Omental fat pad (tissue), 4 donors: ENCODE results near the gene ZNF662. TPM values are rescaled to one million over a fixed set of nuclear protein-coding genes. Genes with fewer than 3 reads are reported as not detected.

Experiments
- ATAC-seq: fragments of 150-250 bp; one replicate; pipeline ENCODE4 v1.9.1; 2016; ENCODE audit warnings: mild to moderate bottlenecking, moderate library complexity; ENCODE audit not compliant: low FRiP score
- DNase-seq: peaks from one replicate; pipeline ENCODE4 v3.0.0-alpha.2; 2019; ENCODE audit warnings: low spot score
- CTCF ChIP-seq, 3 donors: fragments of 450-650 bp; IDR thresholded peaks; one replicate each; pipeline ENCODE4 v1.5.1; 2016 to 2017; ENCODE audit warnings: antibody characterized with exemption in 3 of 3, mild to moderate bottlenecking in 3 of 3, moderate library complexity in 2 of 3
- total RNA-seq, 4 donors: library from RNA; depleted of rRNA; stranded (reverse); fragments of >200 nt; gene quantifications; one replicate each; pipeline ENCODE4 v1.1.0, GENCODE V29; 2016

The ZNF662 gene
- total RNA-seq, 4 donors from 2014 or later, result 3.3 to 9.9 (median 4.3) TPM

- no peak for ATAC-seq
- TF ChIP-seq CTCF (IDR thresholded peaks at IDR 0.05), result no peak
Measured at GRCh38 chr3:42960282-42960681, 54.3 kb downstream of the ZNF662 start.

DNA sequence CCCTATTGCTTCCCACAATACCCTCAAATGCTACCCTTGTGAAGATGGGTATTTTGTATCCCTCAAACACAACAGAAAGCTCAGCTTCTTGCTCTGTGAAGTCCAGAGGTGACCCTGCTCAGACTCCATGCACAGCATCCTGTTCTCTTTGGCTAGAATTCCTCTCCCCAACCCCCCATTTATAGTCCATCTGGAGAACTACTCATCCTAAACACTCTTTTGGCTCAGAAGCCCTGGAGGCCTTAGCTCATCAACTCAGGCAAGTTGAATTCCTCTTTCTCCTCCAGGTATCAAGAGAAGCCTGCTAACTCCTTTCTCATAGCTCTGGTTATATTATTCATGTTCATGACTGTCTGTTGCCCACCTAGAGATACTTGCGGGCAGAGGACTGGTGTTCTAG lies 54.8 kb downstream of the ZNF662 start:
- TF ChIP-seq CTCF (IDR thresholded peaks at IDR 0.05), result no peak
- DNase-seq (no peak), ATAC-seq (no peak)

More at GRCh38 chr3:42960282-42960681, 54.3 kb downstream of the ZNF662 start:
- DNase-seq, result no peak

- ATAC-seq, result peak; percentile 66
- peak in 1 of 3 donors; percentile 23 for TF ChIP-seq CTCF (IDR thresholded peaks at IDR 0.05)
- DNase-seq, result no peak
Measured at GRCh38 chr3:42961633-42962032, 55.7 kb downstream of the ZNF662 start.

- ATAC-seq (no peak), DNase-seq (no peak)
- TF ChIP-seq CTCF (IDR thresholded peaks at IDR 0.05), result no peak
Measured at GRCh38 chr3:42963269-42963668, 57.3 kb downstream of the ZNF662 start.

DNA sequence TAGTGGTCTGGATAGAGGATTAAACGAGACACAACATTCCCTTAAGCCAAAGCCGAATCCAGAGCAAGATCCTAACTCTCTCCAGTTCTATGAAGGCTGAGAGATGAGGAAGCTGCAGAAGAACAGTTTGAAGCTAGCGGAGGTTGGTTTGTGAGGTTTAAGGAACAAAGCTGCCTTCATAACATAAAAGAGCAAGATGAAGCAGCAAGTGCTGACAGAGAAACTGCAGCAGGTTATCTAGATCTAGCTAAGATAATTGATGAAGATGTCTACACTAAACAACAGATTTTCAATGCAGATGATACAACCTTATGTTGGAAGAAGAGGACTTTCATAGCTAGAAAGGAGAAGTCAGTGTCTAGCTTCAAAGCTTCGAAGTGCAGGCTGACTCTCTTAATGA lies 58.3 kb downstream of the ZNF662 start:
- no peak for DNase-seq
- ATAC-seq, result no peak
- TF ChIP-seq CTCF (IDR thresholded peaks at IDR 0.05), result no peak

Other genes starting within 250 kb of the ZNF662 start
- under 1 TPM in 1 of 4 donors, not detected in 3; 0.19 TPM for gene KLHL40, start 220.6 kb upstream of the ZNF662 start, total RNA-seq
- not detected for gene HHATL, start 203.3 kb upstream of the ZNF662 start, total RNA-seq
- 1 to 10 TPM; 1.1 to 2.6 (median 1.9) TPM for gene CCDC13, start 132.9 kb upstream of the ZNF662 start, total RNA-seq
- 100 to 1,000 TPM; 142 to 195 (median 179) TPM for gene HIGD1A, start 101.7 kb upstream of the ZNF662 start, total RNA-seq
- 10 to 100 TPM in 1 of 4 donors, 1 to 10 TPM in 3; 2.6 to 12.4 (median 7.5) TPM for gene ACKR2, start 96.7 kb upstream of the ZNF662 start, total RNA-seq
- gene CYP8B1, start 30.3 kb upstream of the ZNF662 start, total RNA-seq, result under 1 TPM in 2 of 4 donors, not detected in 2; 0.19 to 0.36 TPM
- 10 to 100 TPM in 3 of 4 donors, 1 to 10 TPM in 1; 4.9 to 39.9 (median 14.8) TPM for gene GASK1A, start 73.2 kb downstream of the ZNF662 start, total RNA-seq
- gene POMGNT2, start 199.9 kb downstream of the ZNF662 start, total RNA-seq, result 10 to 100 TPM; 13.0 to 19.6 (median 15.9) TPM